Measurements from ENCODE around the gene ZKSCAN8.

Gene ZKSCAN8

GRCh38 chr6:28139860-28140543, 1.7 kb upstream of the ZKSCAN8 start:
- Histone ChIP-seq H3K9ac (ENCODE audit: low read length) (no peak overlapping the region), H3K9me2 (replicated peaks; ENCODE audit: insufficient read depth, low read length) (no peaks in the 10 kb centered on the region), H3K27ac (ENCODE audit: low read depth, low read length) (no peak overlapping the region), H3K27me3 (ENCODE audit: low read length) (no peaks in the 10 kb centered on the region), H3K4me2 (ENCODE audit: low read depth, low read length, poor library complexity, severe bottlenecking) (no peak overlapping the region), H4K20me1 (ENCODE audit: low read depth, low read length) (no peaks in the 10 kb centered on the region), H3K79me2 (ENCODE audit: insufficient read depth, low read length) (peaks cover 53% of the 10 kb centered on the region), H3K4me3 (ENCODE audit: insufficient read depth, low read length, poor library complexity, severe bottlenecking) (no peak overlapping the region), H3F3A (ENCODE audit: insufficient read depth) (peaks cover 54% of the 10 kb centered on the region), H2AFZ (ENCODE audit: low read depth, low read length, severe bottlenecking) (no peak overlapping the region), H3K9me3 (ENCODE audit: insufficient read depth, low read length) (no peaks in the 10 kb centered on the region), H3K36me3 (ENCODE audit: low read length) (peaks cover 7% of the 10 kb centered on the region; the same call in 1 of the 2 replicates)
- TF ChIP-seq CTCF (IDR thresholded peaks at IDR 0.05; ENCODE audit: insufficient read depth, low read length, poor library complexity, severe bottlenecking): no peak
- no peak for TF ChIP-seq EZH2phosphoT487 (conservative IDR thresholded peaks at IDR 0.05; ENCODE audit: low read length)

DNA sequence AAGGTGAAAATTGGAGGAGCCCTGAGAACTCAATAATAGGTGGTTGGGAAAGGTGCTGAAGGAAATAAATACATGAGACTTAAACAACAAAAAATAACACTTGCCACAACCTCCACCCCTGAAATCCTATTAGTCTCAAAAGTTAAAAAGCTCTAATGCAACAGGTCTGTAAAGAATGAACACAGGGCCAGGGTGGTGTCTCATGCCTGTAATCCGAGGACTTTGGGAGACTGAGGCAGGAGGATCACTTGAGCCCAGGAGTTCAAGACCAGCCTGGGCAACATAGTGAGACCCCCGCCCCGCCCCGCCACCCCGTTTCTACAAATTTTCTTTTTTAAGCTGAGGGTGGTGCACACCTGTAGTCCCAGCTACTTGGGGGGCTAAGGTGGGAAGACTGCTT, 1.1 kb upstream of the ZKSCAN8 start:
- peaks cover 53% of the 10 kb centered on the region for H3K79me2 ChIP-seq (ENCODE audit: insufficient read depth, low read length)
- no peaks in the 10 kb centered on the region for H3K27me3 ChIP-seq (ENCODE audit: low read length)

DNA sequence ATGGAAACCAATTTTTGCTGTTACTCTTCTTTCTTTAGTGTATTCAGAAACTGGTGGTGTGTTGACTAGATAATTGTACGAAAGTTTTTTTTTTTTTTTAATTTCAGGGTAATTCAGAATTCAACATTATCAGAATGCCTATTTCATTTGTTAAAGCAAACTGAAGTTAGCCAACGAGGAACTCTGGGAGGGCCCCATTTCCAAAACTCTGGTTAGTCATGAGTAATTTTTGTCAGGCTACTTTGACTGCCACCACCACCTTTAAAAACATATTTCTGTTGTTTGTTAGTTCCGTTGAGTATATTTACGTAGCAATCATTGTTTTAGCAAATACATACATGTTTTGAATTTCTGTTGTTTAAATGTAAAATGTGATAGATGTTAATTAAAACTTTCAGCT, 763 bp downstream of the ZKSCAN8 start:
- H3K9ac ChIP-seq (ENCODE audit: low read length): peak overlapping the region; percentile 79
- H2AFZ ChIP-seq (ENCODE audit: low read depth, low read length, severe bottlenecking): peak overlapping the region; percentile 99
- H4K20me1 ChIP-seq (ENCODE audit: low read depth, low read length): no peaks in the 10 kb centered on the region
- H3F3A ChIP-seq (ENCODE audit: insufficient read depth): peaks cover 36% of the 10 kb centered on the region
- H3K79me2 ChIP-seq (ENCODE audit: insufficient read depth, low read length): peaks cover 50% of the 10 kb centered on the region
- no peaks in the 10 kb centered on the region for H3K9me2 ChIP-seq (replicated peaks; ENCODE audit: insufficient read depth, low read length)
- H3K4me3 ChIP-seq (ENCODE audit: insufficient read depth, low read length, poor library complexity, severe bottlenecking): peak overlapping the region; percentile 94
- peak overlapping the region; percentile 93 for H3K4me2 ChIP-seq (ENCODE audit: low read depth, low read length, poor library complexity, severe bottlenecking)
- H3K9me3 ChIP-seq (ENCODE audit: insufficient read depth, low read length): no peaks in the 10 kb centered on the region
- peaks cover 27% of the 10 kb centered on the region; the same call in 1 of the 2 replicates for H3K36me3 ChIP-seq (ENCODE audit: low read length)
- TF ChIP-seq EZH2phosphoT487 (conservative IDR thresholded peaks at IDR 0.05; ENCODE audit: low read length): no peak
- no peak for TF ChIP-seq CTCF (IDR thresholded peaks at IDR 0.05; ENCODE audit: insufficient read depth, low read length, poor library complexity, severe bottlenecking)
- no peak overlapping the region for H3K27ac ChIP-seq (ENCODE audit: low read depth, low read length)
- no peaks in the 10 kb centered on the region for H3K27me3 ChIP-seq (ENCODE audit: low read length)

More for the DNA sequence above, 1.1 kb upstream of the ZKSCAN8 start:
- Histone ChIP-seq H3F3A (ENCODE audit: insufficient read depth) (peaks cover 48% of the 10 kb centered on the region), H3K36me3 (ENCODE audit: low read length) (peaks cover 10% of the 10 kb centered on the region; the same call in 1 of the 2 replicates), H3K4me2 (ENCODE audit: low read depth, low read length, poor library complexity, severe bottlenecking) (no peak overlapping the region), H4K20me1 (ENCODE audit: low read depth, low read length) (no peaks in the 10 kb centered on the region), H3K27ac (ENCODE audit: low read depth, low read length) (no peak overlapping the region), H3K9ac (ENCODE audit: low read length) (no peak overlapping the region), H3K9me2 (replicated peaks; ENCODE audit: insufficient read depth, low read length) (no peaks in the 10 kb centered on the region), H3K9me3 (ENCODE audit: insufficient read depth, low read length) (no peaks in the 10 kb centered on the region), H3K4me3 (ENCODE audit: insufficient read depth, low read length, poor library complexity, severe bottlenecking) (no peak overlapping the region), H2AFZ (ENCODE audit: low read depth, low read length, severe bottlenecking) (no peak overlapping the region)
- TF ChIP-seq CTCF (IDR thresholded peaks at IDR 0.05; ENCODE audit: insufficient read depth, low read length, poor library complexity, severe bottlenecking) (no peak), EZH2phosphoT487 (conservative IDR thresholded peaks at IDR 0.05; ENCODE audit: low read length) (no peak)
